DND-41 (cell line): ENCODE results near the gene TRIM31.

Experiments used
- CTCF ChIP-seq: IDR thresholded peaks from 2 replicates; pipeline ENCODE4 v1.5.1; 2012; ENCODE audit warnings: borderline replicate concordance, low read length, moderate library complexity, mild to moderate bottlenecking; ENCODE audit not compliant: poor library complexity, severe bottlenecking; ENCODE audit errors: extremely low read depth
- EZH2 ChIP-seq: IDR thresholded peaks from 3 replicates; pipeline ENCODE4 v1.6.1; 2012; ENCODE audit warnings: borderline replicate concordance, low read depth, mild to moderate bottlenecking, moderate library complexity, low read length, inconsistent platforms; ENCODE audit not compliant: severe bottlenecking

DNA sequence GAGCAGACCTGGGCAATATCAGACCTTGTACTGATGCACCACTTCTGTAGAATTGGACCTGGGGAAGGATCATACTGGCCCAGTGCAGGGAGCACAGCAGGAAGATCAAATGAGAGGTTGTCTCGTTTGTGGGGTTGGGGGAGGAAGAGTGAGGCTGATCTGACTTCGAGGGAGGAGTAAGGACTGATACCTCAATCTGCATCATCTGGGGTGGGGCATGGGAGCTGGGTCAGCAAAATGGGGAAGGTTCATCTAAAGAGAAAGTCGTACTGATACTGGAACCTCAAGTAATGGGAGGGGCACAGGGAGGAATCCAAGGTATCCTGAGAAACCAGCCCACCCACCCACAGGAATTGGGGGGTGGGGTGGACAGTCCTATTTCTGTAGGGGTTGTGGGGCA, 41.0 kb downstream of the TRIM31 start:
- no peak for TF ChIP-seq CTCF
- no peak for TF ChIP-seq EZH2
